ENCODE measurements around the gene C19orf81.

DNA sequence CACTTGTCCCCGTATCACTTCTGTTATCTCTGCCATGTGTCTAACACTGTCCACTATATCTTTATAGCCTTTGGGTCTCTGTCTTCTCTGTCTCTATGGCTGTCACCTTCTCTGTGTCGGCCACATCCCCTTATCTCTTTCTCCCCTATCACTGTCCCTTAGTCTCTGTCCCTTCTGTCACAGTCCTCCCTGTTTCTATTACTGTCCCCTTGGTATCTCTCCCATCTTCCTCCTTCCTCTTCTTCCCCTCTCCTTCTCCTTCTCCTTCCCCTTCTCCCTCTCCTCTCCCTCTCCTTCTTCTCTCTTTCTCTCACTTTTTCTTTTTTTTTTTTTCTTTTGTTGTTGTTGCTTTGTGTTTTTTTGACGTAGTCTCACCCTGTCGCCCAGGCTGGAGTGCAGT lies 46.3 kb upstream of the C19orf81 start:
- TF ChIP-seq, protein P1, sequence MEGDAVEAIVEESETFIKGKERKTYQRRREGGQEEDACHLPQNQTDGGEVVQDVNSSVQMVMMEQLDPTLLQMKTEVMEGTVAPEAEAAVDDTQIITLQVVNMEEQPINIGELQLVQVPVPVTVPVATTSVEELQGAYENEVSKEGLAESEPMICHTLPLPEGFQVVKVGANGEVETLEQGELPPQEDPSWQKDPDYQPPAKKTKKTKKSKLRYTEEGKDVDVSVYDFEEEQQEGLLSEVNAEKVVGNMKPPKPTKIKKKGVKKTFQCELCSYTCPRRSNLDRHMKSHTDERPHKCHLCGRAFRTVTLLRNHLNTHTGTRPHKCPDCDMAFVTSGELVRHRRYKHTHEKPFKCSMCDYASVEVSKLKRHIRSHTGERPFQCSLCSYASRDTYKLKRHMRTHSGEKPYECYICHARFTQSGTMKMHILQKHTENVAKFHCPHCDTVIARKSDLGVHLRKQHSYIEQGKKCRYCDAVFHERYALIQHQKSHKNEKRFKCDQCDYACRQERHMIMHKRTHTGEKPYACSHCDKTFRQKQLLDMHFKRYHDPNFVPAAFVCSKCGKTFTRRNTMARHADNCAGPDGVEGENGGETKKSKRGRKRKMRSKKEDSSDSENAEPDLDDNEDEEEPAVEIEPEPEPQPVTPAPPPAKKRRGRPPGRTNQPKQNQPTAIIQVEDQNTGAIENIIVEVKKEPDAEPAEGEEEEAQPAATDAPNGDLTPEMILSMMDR (optimal IDR thresholded peaks at IDR 0.05 in 1 of 3, IDR thresholded peaks at IDR 0.05 in 1 of 3, conservative IDR thresholded peaks at IDR 0.05 in 1 of 3; ENCODE audit: extremely low read depth in 1 of 3, insufficient read depth in 2 of 3, low read length in 3 of 3), result no peak
- no peak for TF ChIP-seq EZH2 (IDR thresholded peaks at IDR 0.05; ENCODE audit: low read length)
